Uterus (tissue), 2 donors: Measurements from ENCODE around the gene ELMO1.

Experiments used
- CTCF ChIP-seq, 4 experiments: fragments of 200-600 bp in 2 of 4; fragments of 450-650 bp in 2 of 4; sonication (generic) in 2 of 4; IDR thresholded peaks; one replicate each; pipeline ENCODE4 v1.5.1; 2016 to 2019; ENCODE audit warnings: antibody characterized with exemption in 4 of 4, mild to moderate bottlenecking in 2 of 4, moderate library complexity in 1 of 4
- POLR2A ChIP-seq, 2 donors: fragments of 450-650 bp; IDR thresholded peaks; one replicate each; pipeline ENCODE4 v1.6.1; 2016; ENCODE audit warnings: antibody characterized with exemption in 2 of 2, mild to moderate bottlenecking in 1 of 2, moderate library complexity in 1 of 2

GRCh38 chr7:37212556-37212955 lies 236.1 kb downstream of the ELMO1 start:
- TF ChIP-seq CTCF (IDR thresholded peaks at IDR 0.05) (no peak), POLR2A (IDR thresholded peaks at IDR 0.05) (no peak)
